D341Med (cell line): Measurements from ENCODE around the gene LRG1.
"Not testable (repeated sequence)": the region's sequence is repeated elsewhere in the genome, so short reads cannot be mapped to it uniquely, and the experiment has no call there.

Experiments used
- DNase-seq: peaks from one replicate; pipeline ENCODE4 v3.0.0; 2012; ENCODE audit warnings: low spot score

Gene LRG1

DNA sequence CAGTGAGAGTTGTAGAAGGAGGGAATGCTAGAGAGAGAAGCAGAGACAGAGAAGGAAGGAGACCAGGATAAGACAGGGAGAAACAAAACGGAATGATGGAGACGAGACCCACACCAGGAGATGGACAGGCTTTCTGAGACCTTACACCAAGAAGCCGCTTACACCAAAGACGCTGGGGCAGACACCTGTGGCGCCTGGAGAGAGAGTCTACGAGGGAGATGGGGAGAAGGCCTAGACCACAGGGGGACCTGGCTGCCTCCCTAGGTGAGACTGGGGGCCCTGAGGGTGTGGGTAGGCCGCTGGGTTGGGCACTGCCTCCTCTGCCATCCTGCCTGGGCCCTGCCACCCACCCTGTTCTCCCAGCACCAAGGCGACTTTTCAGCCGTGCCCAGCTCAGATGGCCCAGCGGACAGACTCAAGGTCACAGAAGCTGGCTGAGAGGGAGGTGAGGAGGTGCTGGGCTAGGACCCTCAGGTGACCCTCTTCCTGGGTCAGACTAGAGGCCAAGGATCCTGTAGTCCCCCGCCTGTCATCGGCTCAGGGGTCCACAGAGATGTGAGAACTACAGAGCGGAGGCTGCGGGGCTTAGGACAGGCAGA lies 9.8 kb downstream of the LRG1 start:
- no peak for DNase-seq

DNA sequence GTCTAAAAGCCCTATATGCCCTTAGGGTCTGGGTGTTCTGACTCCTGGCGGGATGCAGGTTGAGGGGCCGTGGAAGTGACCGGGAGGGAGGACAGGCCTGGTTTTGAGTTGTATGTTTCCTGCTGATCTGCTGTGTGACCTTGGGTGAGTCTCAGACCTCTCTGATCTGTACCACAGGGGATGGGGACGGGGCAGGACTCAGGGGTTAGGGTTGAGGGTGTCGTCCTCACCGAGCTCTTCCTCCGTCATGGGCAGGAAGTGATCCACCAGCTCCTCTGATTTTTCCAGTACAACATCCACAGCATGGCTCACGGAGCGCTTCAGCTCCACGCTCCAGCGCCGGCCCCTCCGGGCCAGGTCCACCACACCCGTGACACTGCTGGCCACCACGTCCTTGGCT lies 11.0 kb downstream of the LRG1 start:
- DNase-seq, result no peak

DNA sequence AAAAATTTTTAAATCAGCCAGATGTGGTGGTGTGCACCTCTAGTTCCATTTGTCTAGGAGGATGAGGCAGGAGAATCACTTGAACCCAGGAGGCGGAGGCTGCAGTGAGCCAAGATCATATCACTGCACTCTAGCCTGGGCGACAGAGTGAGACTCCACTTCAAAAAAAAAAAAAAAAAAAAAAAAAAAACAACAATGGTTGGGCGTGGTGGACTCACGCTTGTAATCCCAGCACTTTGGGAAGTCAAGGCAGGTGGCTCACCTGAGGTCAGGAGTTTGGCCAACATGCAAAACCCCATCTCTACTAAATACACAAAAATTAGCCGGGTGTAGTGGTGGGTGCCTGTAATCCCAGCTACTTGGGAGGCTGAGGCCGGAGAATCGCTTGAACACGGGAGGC lies 12.5 kb downstream of the LRG1 start:
- not testable (repeated sequence) for DNase-seq

DNA sequence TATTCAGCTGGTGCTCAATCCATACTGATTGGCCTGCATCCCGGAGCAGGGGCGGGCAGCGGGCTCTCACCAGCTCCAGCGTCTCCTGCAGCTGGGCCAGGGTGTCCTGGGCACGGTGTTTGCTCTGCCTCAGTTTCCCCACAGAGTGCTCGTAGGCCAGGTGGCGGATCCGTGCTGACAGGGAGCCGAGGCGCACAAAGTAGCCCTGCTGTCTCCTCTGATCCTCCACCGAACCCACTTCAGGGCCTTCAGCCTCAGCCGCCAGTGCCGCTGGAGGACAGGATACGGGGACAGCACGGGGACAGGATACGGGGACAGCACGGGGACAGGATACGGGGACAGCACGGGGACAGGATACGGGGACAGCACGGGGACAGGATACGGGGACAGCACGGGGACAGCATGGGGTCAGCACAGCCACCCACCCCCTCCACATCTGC lies 14.3 kb downstream of the LRG1 start:
- DNase-seq, result no peak

DNA sequence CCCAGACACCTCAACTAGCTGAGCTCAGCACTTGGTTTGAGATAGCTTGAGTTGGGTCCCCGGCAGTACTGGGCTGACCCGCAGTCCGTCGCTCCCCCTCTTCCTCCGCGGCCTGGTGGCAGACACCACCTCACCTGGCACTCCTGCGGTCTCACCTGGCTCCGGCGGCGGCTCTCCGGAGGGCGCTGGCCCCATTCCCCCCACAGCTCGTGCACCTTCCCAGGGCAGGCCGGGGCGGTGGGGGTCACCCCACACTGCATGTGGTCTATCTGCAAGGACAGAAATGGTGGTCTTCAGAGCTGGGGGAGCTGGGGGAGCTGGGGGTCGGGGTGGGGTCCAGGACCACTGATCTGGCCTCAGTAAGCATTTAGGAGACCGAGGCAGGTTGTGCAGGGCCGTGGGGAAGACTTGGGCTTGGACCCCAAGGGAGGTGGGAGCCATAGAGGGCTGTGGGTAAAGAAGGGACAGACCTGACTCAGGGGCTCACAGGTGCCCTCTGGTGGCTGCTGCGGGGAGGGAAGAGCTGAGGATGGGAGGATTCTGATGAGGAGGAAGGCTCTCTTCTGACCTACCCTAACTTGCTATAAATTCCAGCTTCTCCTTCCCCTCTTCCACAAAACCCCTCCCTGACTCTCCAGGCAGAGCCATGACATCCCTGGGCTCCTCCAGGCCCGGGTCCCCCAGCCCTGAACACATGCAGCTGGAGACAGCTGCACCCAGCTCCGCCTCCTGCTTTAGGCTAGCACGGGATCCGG lies 14.9 kb downstream of the LRG1 start:
- DNase-seq, result peak; percentile 76

DNA sequence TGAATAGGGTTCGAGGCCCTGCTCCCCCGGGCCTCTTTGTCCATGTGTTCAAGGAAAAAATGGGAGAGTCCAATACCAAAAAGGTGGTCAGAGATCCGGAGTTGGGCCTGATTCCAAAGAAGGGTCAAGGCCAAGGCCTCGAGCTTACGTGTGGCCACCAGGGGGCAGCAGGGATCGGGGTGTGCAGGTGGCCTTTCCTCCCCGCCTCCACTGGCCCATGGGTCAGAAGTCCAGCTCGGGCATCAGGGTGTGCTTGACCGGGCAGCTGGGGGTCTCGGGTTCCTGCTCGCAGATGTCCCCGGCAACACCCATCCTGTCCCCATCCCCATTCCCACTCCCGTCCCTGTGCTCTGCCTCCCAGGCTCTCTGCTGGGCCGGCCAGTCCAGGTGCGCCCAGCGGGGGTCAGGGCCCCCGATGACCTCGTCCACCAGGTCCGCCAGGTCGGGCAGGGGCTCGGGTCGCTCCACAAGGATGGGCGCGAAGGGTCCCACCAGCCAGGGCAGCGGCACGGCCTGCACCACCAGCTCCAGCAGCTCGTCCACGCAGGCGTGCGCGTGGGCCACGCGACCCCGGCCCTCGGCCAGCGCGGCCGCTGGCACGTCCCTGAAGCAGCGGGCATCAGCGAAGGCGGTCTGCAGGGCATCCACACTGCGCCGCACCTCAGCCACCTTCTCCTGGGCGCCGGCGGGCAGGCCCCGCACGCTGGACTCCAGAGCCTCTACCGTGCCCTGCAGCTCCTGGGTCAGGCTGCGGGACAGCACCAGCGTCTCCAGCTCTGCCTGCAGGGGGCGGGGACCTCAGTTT lies 16.3 kb downstream of the LRG1 start:
- DNase-seq, result peak; percentile 72

DNA sequence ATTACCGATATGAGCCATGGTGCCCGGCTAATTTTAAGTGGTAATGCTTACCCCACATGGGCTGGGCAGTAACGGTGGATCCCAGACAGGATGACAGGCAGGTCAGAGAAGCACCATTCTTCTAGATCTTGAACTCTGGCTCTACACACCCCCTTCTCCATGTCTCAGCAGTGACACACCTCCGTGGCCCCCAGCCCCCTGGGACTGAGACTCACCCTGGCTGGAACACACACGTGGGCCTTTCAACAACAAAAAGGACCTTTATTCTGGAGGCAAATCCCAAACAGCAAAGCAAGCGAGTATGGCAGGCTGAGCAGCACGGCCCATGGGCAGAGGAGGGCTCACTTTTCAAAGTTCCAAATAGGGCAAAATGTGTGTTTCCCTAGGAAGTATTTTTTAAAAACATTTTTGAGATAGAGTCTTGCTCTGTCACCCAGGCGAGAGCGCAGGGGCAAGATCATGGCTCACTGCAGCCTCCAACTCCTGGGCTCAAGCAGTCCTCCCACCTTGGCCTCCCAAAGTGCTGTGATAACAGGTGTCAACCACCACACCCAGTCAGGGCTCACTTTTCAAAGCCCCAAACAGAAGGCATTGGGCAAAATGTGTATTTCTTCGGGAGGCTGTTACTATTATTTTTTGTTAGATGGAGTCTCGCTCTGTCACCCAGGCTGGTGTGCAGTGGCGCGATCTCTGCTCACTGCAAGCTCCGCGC lies 17.4 kb downstream of the LRG1 start:
- DNase-seq, result no peak

DNA sequence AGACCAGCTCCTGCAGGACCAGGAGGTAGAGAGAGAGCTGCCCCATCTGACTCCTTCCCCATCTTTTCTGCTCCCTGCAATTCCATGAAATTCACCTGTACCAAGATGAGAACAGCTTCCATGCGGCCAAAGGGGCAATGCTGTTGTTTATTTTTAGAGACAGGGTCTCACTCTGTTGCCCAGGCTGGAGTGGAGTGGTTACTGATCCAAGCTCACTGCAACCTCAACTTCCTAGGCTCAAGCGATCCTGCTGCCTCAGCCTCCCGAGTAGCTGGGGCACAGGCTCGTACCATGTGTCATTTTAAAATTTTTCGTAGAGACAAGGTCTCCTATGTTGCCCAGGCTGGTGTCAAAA lies 18.0 kb downstream of the LRG1 start:
- no peak for DNase-seq

DNA sequence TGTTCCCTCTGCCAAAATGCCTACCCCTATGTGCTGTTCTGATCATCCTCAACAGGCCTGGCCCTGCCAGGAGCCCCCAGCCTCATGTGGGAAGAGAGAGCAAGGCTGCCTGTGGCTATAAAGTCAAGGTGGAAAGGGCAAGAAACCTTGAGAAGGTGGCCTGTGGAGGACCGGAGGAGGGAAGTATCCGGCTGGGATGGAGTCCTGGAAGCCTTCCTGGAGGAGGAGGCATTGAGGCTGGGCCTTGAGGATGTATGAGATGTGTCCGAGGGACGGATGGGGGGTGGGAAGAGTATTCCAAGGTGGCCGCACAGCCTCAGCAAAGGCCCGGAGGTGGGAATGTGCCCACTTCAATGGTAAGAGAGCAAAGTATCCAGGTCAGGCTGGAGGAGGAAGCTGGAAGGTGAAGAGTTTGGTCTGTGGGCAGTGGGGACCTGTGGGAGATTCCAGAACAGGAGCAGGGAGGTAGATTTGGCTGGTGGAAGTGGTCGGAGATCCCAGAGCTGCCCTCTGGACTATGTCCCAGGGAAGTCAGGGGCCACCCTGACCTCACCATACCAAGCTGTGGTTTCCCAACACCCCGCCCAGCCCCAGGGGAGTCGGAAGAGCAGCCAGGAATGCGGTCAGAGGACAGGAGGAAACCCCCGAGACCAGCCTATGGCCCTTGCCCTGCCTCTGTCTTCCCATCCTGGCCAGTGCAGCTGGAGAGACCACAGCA lies 18.5 kb downstream of the LRG1 start:
- DNase-seq, result no peak

DNA sequence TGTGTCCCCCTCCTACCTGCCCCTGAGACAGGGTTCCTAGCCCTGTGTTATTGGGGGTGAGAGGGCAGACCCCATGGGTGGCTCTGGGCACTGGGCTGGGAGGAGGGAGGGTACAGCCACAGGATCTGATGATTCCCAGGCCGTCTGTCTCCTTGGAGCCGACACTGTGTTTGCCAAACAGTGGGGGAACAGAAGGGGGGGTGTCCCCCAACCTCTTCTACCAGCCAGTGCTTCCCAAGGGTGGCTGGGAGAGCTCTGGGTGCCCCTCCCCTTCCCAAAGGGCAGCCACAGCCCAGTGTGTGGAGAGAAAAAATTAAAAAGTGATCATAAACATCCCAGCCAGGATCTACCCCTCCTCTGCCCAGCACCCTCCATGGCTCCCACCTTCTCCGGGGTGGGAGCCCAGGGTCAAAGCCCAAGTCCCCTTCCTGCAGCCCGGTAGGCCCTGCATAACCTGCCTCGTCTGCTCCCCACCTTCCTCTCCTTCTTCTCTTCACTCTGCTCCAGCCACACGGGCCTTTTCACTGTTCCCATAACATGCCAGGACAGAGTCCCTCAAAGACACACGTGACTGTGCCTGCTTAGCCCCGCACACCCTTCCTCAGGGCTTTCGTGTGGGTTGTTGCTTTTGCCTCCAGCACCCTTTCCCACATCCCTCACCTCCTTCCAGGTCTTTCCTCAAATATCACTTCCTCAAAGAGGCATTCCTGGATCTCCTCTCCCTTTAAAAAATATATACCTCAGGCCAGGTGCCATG lies 20.1 kb downstream of the LRG1 start:
- no peak for DNase-seq

DNA sequence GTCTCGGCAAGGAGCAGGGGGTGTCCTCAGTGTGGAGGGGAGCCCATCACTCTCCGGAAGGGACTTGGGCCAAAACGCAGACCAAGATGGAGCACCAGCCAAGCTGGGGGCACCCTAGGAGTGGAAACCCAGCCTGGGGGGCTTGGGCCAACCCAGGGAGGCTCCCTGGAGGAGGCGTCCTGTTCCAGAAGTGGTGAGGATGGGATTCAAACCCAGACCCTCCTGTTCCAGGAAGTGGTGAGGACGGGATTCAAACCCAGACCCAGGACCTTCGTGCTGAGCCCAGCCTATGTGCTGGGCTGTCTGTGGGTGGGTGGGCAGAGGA lies 20.7 kb downstream of the LRG1 start:
- no peak for DNase-seq

DNA sequence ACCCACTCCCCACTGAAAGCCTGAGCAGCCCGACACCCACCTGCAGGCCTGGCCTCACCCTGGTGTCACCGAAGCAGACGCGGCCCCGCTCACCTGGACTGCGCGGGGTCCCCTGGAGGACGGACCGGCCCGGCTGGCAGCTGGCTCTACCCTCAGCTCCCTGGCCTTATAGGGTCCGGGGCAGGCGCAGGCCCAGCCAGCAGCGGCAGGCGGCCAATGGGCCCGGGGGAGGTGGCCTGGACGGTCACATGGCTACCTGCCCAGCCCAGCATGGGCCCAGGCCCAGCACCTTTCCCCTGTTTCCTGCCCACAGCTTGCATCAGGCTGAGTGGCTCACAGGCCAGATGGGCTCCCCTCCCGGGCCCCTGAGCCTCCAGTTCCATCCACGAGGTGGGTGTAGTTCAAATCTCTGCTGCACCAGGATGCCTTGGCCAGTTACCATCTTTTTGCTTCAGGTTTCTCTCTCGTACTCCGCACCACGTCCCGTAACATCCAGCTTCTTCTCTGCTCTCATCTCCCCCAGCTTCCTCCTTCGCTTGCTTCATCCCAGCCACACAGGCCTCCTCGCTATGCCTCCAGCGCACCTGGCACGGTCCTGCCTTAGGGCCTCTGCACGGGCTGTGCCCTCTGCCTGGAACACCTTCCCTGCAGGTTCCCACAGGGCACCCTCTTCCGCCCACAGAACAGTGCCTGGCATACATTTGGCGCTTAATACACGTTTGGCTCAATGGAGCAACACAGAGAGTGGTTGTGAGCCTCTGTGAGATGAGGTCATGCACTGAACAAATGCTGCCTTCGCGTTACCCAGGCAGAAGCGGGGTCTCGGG lies 21.3 kb downstream of the LRG1 start, which contains the start of gene PLIN4:
Gene PLIN4, minus strand, starts transcription at position 142 of the 827 bp plus-strand sequence. CDS start 214 bp downstream, outside the sequence.
- no peak for DNase-seq

DNA sequence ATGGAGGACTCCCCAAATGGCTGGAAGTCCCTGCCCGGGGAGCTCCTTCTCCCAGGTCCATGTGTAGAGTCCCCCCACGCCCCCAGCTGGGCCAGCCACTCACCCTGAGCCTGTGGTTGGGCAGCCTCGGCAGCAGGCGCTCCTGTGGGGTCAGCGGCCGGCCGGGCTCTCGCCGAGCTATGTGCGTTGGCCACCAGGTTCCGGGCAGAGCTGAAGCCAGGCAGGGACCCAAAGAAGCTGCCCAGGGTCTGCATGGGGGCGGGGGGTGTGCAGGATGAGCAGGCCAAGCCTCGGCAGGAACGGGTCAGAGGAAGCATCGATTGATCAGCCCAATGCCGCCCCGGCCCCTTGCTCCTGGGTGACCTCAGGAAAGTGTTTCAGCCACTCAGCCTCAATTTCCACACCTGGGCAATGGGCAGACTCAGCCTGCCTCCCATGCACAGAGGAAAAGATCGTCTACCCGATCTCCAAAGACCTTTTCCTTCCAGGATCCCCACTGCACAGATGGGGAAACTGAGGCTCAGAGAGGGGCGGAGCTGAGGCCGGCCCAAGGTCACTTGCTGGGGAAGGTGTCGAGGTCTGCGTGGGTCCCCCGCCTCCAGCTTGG lies 22.3 kb downstream of the LRG1 start:
- DNase-seq, result no peak

DNA sequence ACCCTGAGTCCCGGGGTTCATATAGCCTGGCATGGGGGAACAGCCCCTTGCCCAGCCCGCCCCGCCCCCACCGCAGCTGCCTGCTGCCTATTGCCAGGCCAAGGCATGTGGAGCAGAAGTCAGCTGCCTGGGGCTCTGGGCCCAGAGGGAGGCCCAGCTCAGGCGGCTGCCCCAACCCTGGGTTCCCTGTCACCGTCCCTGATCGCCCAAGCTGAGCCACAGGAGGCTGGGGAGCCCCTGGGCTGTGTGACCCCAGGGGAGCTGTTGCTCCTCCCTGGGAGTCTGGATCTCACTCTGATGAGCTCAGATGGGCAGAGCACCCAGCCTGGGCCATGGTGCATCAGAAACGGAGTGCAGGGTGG lies 22.9 kb downstream of the LRG1 start:
- no peak for DNase-seq

DNA sequence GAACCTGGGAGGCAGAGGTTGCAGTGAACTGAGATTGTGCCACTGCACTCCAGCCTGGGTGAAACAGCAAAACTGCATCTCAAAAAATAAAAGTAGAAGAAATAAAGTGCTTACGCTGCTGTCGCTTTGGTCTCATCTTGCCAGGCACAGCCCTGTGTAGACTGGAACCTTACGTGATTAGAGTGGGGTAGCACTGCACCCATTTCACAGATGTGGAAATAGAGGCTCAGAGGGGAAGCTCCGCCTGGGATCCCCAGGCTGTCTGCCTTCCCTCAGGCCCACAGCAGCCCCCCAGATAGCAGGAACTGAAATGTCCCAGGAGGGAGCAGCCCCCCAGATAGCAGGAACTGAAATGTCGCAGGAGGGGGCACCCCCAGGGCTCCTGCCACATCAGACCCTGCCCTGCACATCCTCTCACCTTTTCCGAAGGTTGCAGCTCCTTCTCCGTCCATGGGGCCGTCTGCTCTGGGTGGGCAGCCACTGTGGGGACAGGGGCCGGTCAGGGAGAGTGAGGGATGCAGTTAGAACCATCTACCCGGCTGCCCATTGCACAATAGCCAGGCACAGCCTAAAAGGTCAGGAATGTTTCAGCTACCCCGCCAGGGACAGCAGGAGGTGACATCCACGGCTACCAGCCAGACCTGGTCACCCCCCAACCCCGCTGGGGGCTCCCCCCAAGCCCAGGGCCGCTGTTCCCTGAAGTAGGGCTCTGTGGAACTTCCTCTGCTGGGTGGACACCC lies 23.5 kb downstream of the LRG1 start:
- no peak for DNase-seq

DNA sequence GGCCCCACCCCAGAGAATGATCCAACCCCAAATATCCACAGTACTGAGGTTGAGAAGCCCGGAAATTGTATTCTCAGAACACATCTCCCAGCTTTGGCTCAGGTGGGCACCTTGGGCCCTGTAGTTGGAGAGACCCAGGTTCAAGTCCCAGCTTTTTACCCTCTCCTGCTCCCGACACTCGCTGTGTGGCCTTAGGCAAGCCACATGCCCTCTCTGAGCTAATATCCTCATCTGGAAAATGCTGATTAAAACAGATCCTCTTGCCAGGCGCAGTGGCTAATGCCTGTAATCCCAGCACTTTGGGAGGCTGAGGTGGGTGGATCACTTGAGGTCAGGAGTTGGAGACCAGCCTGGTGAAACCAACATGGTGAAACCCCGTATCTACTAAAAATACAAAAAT lies 24.1 kb downstream of the LRG1 start:
- no peak for DNase-seq

DNA sequence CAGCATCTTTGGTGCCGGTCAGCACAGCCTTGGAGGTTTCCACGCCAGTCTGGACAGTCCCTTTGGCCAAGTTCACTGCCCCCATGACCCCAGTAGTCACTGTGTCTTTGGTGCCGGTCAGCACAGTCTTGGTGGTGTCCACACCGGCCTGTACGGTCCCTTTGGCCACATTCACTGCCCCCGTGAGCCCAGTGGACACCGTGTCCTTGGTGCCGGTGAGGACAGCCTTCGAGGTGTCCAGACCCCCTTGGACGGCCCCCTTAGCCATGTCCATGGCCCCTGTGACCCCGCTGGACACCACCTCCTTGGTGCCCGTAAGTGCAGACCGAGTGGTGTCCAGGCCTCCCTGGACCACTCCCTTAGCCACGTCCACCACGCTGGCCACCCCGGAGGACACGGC lies 26.6 kb downstream of the LRG1 start:
- no peak for DNase-seq

DNA sequence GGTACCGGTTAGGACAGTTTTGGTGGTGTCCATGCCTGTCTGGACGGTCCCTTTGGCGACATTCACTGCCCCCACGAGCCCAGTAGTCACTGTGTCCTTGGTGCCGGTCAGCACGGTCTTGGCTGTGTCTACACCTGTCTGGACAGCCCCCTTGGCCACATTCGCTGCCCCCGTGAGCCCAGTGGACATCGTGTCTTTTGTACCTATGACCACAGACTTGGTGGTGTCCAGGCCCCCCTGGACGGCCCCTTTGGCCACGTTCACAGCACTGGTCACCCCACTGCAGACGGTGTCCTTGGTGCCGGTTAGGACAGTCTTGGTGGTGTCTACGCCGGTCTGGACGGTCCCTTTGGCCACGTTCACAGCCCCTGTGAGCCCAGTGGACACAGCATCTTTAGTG lies 27.8 kb downstream of the LRG1 start:
- no peak for DNase-seq
